K562 (cell line): Measurements from ENCODE around the gene FOXD3. TPM values are rescaled to one million over a fixed set of nuclear protein-coding genes. Genes with fewer than 3 reads are reported as not detected.

ENCODE experiments used
- ATAC-seq: fragments of 200-7000 bp; cut with Tn5 transposase; 3 replicates; pipeline ENCODE4 v1.9.1; 2020; ENCODE audit warnings: moderate library complexity
- BruUV-seq: library from RNA; stranded (reverse); fragments of 400-500 nt; replicated peaks from 2 replicates; lab custom pipeline; 2021; lab: Mats Ljungman, UMichigan
- CTCF ChIA-PET: fragments of 300-600 bp; formaldehyde crosslinking; extraction: SDS; loops from one replicate; lab custom pipeline; 2021; ENCODE audit warnings: low intra/inter-chr PET ratio; lab: Yijun Ruan, JAX
- POLR2A ChIA-PET: fragments of 300-600, 350-650 bp; sonication (Branson Sonifier 250); formaldehyde crosslinking; extraction: SDS; loops from one replicate; lab custom pipeline; 2021; ENCODE audit warnings: antibody characterized with exemption, inconsistent platforms; lab: Yijun Ruan, JAX
- DNase-seq, 4 experiments: peaks; one replicate each; pipeline versions ENCODE4 v3.0.0 to v3.0.0-alpha.2; 2011 to 2018; ENCODE audit warnings: low spot score in 3 of 4, mixed read lengths in 3 of 4; ENCODE audit errors: extremely low read depth in 1 of 4
- FAIRE-seq: peaks from 2 replicates; lab custom pipeline; 2011; peaks lifted over from hg19 to GRCh38; lab: Jason Lieb, UNC
- H2AFZ ChIP-seq: 2 replicates; pipeline ENCODE4 v1.6.0; 2011; ENCODE audit warnings: low read depth, low read length, control low read depth, inconsistent platforms
- H3K27ac ChIP-seq: fragments of 200-600 bp; 3 replicates; pipeline ENCODE4 v1.8.0; 2011; ENCODE audit warnings: low read depth, mild to moderate bottlenecking, control low read depth, inconsistent platforms, low read length, moderate library complexity, mixed read lengths; ENCODE audit errors: extremely low read depth
- H3K27me3 ChIP-seq, 2 experiments: fragments of 300-600 bp in 1 of 2; 2 replicates in 1 of 2; 3 replicates in 1 of 2; pipeline versions ENCODE4 v1.6.0 to v1.8.0; 2011; ENCODE audit warnings: inconsistent platforms in 2 of 2, low read length in 2 of 2, mild to moderate bottlenecking in 1 of 2, mixed read lengths in 1 of 2, moderate library complexity in 1 of 2; ENCODE audit not compliant: control insufficient read depth in 2 of 2, insufficient read depth in 2 of 2
- H3K36me3 ChIP-seq: fragments of 300-600 bp; 3 replicates; pipeline ENCODE4 v1.8.0; 2011; ENCODE audit warnings: mild to moderate bottlenecking, low read length, inconsistent platforms; ENCODE audit not compliant: control insufficient read depth, insufficient read depth
- H3K4me1 ChIP-seq, 2 experiments: fragments of 200-600 bp in 1 of 2; replicated peaks in 1 of 2; 2 replicates in 1 of 2; 3 replicates in 1 of 2; pipeline versions ENCODE4 v1.5.1 to v1.8.0; 2011; ENCODE audit warnings: inconsistent platforms in 2 of 2, low read length in 2 of 2, mild to moderate bottlenecking in 1 of 2, mixed read lengths in 1 of 2, moderate library complexity in 1 of 2; ENCODE audit not compliant: control insufficient read depth in 2 of 2, insufficient read depth in 2 of 2
- H3K4me2 ChIP-seq: 2 replicates; pipeline ENCODE4 v1.6.1; 2011; ENCODE audit warnings: low read length, control low read depth, inconsistent platforms, mixed read lengths; ENCODE audit not compliant: insufficient read depth
- H3K4me3 ChIP-seq: fragments of 200-600 bp; sonication (generic), shearing (Covaris generic); 2 replicates; pipeline ENCODE4 v1.5.1; 2016; ENCODE audit warnings: control low read depth, inconsistent platforms
- H3K79me2 ChIP-seq: fragments of 200-600 bp; 3 replicates; pipeline ENCODE4 v1.8.0; 2011; ENCODE audit warnings: low read length, inconsistent platforms; ENCODE audit not compliant: control insufficient read depth, insufficient read depth
- H3K9ac ChIP-seq, 2 experiments: 2 replicates each; pipeline versions ENCODE4 v1.6.0 to v1.6.1; 2011; ENCODE audit warnings: low read depth in 2 of 2, low read length in 2 of 2, control low read depth in 1 of 2, inconsistent platforms in 1 of 2, mild to moderate bottlenecking in 1 of 2, mixed read lengths in 1 of 2; ENCODE audit not compliant: insufficient read depth in 1 of 2
- H3K9me1 ChIP-seq: one replicate; pipeline ENCODE4 v1.6.0; 2011; ENCODE audit warnings: inconsistent platforms, mild to moderate bottlenecking, low read length, moderate library complexity; ENCODE audit not compliant: control insufficient read depth, insufficient read depth
- H3K9me3 ChIP-seq: replicated peaks from 2 replicates; pipeline ENCODE4 v1.5.1; 2011; ENCODE audit warnings: low read depth, low read length, inconsistent platforms; ENCODE audit not compliant: control insufficient read depth, insufficient read depth
- H4K20me1 ChIP-seq: replicated peaks from 2 replicates; pipeline ENCODE4 v1.6.1; 2011; ENCODE audit warnings: low read length, inconsistent platforms, mixed read lengths; ENCODE audit not compliant: control insufficient read depth, insufficient read depth
- CREB1 ChIP-seq, 2 experiments: sonication (generic) in 1 of 2; formaldehyde crosslinking in 1 of 2; IDR thresholded peaks; 2 replicates each; pipeline versions ENCODE4 v1.6.1 to v1.8.0; 2012 to 2022; ENCODE audit warnings: inconsistent platforms in 1 of 2, mild to moderate bottlenecking in 1 of 2, missing genetic modification reagents in 1 of 2, moderate library complexity in 1 of 2
- ELF4 ChIP-seq: fragments of 450-650 bp; formaldehyde crosslinking; IDR thresholded peaks from 2 replicates; pipeline ENCODE4 v1.4.0; 2022; ENCODE audit warnings: missing genetic modification characterization
- MXI1 ChIP-seq: IDR thresholded peaks from 2 replicates; pipeline ENCODE4 v1.6.1; 2011; ENCODE audit warnings: low read depth, mild to moderate bottlenecking, improper control_type of control experiment, low read length
- POLR3A ChIP-seq: IDR thresholded peaks from 2 replicates; pipeline ENCODE4 v1.6.1; 2011; ENCODE audit warnings: borderline replicate concordance, mild to moderate bottlenecking, moderate library complexity; ENCODE audit not compliant: insufficient read length, insufficient read depth; ENCODE audit errors: extremely low read depth
- SAFB ChIP-seq: fragments of 200-400 bp; formaldehyde crosslinking; IDR thresholded peaks from 2 replicates; pipeline ENCODE4 v1.6.1; 2017; ENCODE audit warnings: low read depth, low read length, borderline replicate concordance
- TGIF2 ChIP-seq: sonication (generic); formaldehyde crosslinking; IDR thresholded peaks from 2 replicates; pipeline ENCODE4 v1.8.1; 2022; ENCODE audit warnings: mild to moderate bottlenecking, missing genetic modification reagents, moderate library complexity
- TRIM25 ChIP-seq: fragments of 450-650 bp; IDR thresholded peaks from 2 replicates; pipeline ENCODE4 v1.7.0; 2016; ENCODE audit warnings: borderline replicate concordance
- UBTF ChIP-seq, 2 experiments: IDR thresholded peaks; 2 replicates each; pipeline ENCODE4 v1.6.1; 2012; ENCODE audit warnings: improper control_type of control experiment in 2 of 2, low read depth in 2 of 2, low read length in 2 of 2, borderline replicate concordance in 1 of 2
- ZNF224 ChIP-seq: sonication (generic); formaldehyde crosslinking; IDR thresholded peaks from 2 replicates; pipeline ENCODE4 v1.8.0; 2022; ENCODE audit warnings: mild to moderate bottlenecking, missing genetic modification reagents
- ZNF41 ChIP-seq: fragments of 250-450 bp; sonication (Bioruptor Pico); conservative IDR thresholded peaks from 2 replicates; pipeline ENCODE4 v1.4.0; 2020; ENCODE audit warnings: mild to moderate bottlenecking
- ZNF449 ChIP-seq: fragments of 250-450 bp; sonication (Bioruptor Pico); IDR thresholded peaks from 2 replicates; pipeline ENCODE4 v1.8.0; 2022; ENCODE audit warnings: moderate library complexity, mild to moderate bottlenecking, inconsistent platforms
- WGBS: fragments of 100-300 bp; shearing (Covaris generic); methylation state at CpG from one replicate; pipeline ENCODE4 v1.1.6; 2016; ENCODE audit warnings: low coverage, mixed read lengths; ENCODE audit not compliant: insufficient coverage; ENCODE audit errors: missing lambda C conversion rate; 5-methylcytosine and 5-hydroxymethylcytosine counted together
- in situ Hi-C: fragments of 300-500 bp; cut with MboI; formaldehyde crosslinking; loops from 4 replicates; pipeline ENCODE4 v1.15.0; 2018; ENCODE audit warnings: inconsistent platforms, mixed read lengths
- intact Hi-C: fragments of 100-400 bp; cut with micrococcal nuclease; formaldehyde crosslinking; loops from 2 replicates; pipeline ENCODE4 v1.14.2; 2022
- polyA plus RNA-seq, 8 experiments: library from polyadenylated mRNA; depleted of rRNA in 4 of 8; stranded (reverse) in 5 of 8; unstranded in 3 of 8; fragments of >200 nt; fragmentation: Nextera tagmentation in 2 of 8; fragmentation: Illumina TruSeq in 1 of 8; extraction: Ambion mirVana in 2 of 8; extraction: Trizol in 1 of 8; gene quantifications; 2 replicates each; pipeline versions ENCODE4 v1.2.1 to v1.2.3, GENCODE V29; 2011 to 2014; ENCODE audit warnings: inconsistent platforms in 1 of 8, missing spikeins in 1 of 8
- total RNA-seq, 7 experiments: library from RNA; depleted of rRNA in 6 of 7; stranded (reverse); fragments of >200 nt in 6 of 7; fragmentation: Illumina TruSeq in 2 of 7; extraction: Trizol in 2 of 7; gene quantifications; 2 replicates each; pipeline versions ENCODE4 v1.2.1 to v1.2.3, GENCODE V29; 2011 to 2021; ENCODE audit warnings: low replicate concordance in 1 of 7
- TF ChIP-seq, protein P1 (sequence below): IDR thresholded peaks from 3 replicates; pipeline ENCODE4 v1.6.1; 2011; ENCODE audit warnings: borderline replicate concordance, mild to moderate bottlenecking, moderate library complexity; ENCODE audit not compliant: insufficient read length; ENCODE audit errors: extremely low read depth

The FOXD3 gene
- total and polyA plus RNA-seq, 9 of the 15 experiments (the other 6 are each of a cell fraction or from before 2014, with no cell fraction given) = 0.06 to 0.45 (median 0.10) TPM; not detected in 2

- Histone ChIP-seq H3K27me3 (peaks cover 22 to 47% of the 10 kb centered on the region in 2 experiments; a peak in 4 of 5 replicates), H3K4me3 (no peak overlapping the region), H3K36me3 (no peaks in the 10 kb centered on the region), H2AFZ (no peak overlapping the region), H3K79me2 (no peaks in the 10 kb centered on the region), H3K4me1 (peaks cover 4 to 36% of the 10 kb centered on the region in 2 experiments; a peak in 3 of 5 replicates), H3K4me2 (no peak overlapping the region), H3K27ac (no peak overlapping the region), H3K9me3 (no peaks in the 10 kb centered on the region), H3K9me1 (no peaks in the 10 kb centered on the region), H3K9ac (no peak overlapping the region), H4K20me1 (no peaks in the 10 kb centered on the region)
- POLR2A ChIA-PET = interaction anchor here (0.9 kb wide), 1 partner anchor 116 kb away, joined by 3 read pairs; no protein-coding TSS in a partner anchor
- BruUV-seq = no TSS peak
- ATAC-seq (no peak), DNase-seq (no peak), FAIRE-seq (no peak)
- 46% methylated on average over 6 of the region's 7 CpGs for WGBS
- in situ Hi-C loops (no loop called here), intact Hi-C loops (no loop called here)
- no peak for TF ChIP-seq POLR3A
- no peak for TF ChIP-seq MXI1
- TF ChIP-seq, protein P1, sequence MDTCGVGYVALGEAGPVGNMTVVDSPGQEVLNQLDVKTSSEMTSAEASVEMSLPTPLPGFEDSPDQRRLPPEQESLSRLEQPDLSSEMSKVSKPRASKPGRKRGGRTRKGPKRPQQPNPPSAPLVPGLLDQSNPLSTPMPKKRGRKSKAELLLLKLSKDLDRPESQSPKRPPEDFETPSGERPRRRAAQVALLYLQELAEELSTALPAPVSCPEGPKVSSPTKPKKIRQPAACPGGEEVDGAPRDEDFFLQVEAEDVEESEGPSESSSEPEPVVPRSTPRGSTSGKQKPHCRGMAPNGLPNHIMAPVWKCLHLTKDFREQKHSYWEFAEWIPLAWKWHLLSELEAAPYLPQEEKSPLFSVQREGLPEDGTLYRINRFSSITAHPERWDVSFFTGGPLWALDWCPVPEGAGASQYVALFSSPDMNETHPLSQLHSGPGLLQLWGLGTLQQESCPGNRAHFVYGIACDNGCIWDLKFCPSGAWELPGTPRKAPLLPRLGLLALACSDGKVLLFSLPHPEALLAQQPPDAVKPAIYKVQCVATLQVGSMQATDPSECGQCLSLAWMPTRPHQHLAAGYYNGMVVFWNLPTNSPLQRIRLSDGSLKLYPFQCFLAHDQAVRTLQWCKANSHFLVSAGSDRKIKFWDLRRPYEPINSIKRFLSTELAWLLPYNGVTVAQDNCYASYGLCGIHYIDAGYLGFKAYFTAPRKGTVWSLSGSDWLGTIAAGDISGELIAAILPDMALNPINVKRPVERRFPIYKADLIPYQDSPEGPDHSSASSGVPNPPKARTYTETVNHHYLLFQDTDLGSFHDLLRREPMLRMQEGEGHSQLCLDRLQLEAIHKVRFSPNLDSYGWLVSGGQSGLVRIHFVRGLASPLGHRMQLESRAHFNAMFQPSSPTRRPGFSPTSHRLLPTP = no peak
- no peak for TF ChIP-seq ELF4
- TF ChIP-seq ZNF224 (CRISPR knock-in tag) = no peak
- no peak for TF ChIP-seq UBTF (IDR thresholded peaks at IDR 0.05; ENCODE audit: borderline replicate concordance in 1 of 2, low read depth in 2 of 2, low read length in 2 of 2)
- no peak for TF ChIP-seq TGIF2 (CRISPR knock-in tag)
- no peak for TF ChIP-seq CREB1 (IDR thresholded peaks at IDR 0.05)
- no peak for TF ChIP-seq CREB1 (CRISPR knock-in tag; IDR thresholded peaks at IDR 0.05)
- no peak for TF ChIP-seq SAFB
- TF ChIP-seq ZNF41 (CRISPR knock-in tag) = no peak
- no peak for TF ChIP-seq TRIM25
- no peak for TF ChIP-seq ZNF449
- CTCF ChIA-PET = no interaction called here
Observed at GRCh38 chr1:63324779-63325119, 2.4 kb downstream of the FOXD3 start.
